ENCODE results near the gene FOXL3.
"Not testable (repeated sequence)": the region's sequence is repeated elsewhere in the genome, so short reads cannot be mapped to it uniquely, and the experiment has no call there.

The FOXL3 gene

GRCh38 chr7:292226-292625 is 2.3 kb downstream of the FOXL3 start:
- DNase-seq = no peak

- no peak for DNase-seq
These were observed 2.9 kb downstream of the FOXL3 start for GRCh38 chr7:292826-293225.

- no peak for DNase-seq
These were observed 3.9 kb downstream of the FOXL3 start for GRCh38 chr7:293681-294439.

- no peak for DNase-seq
These were observed 4.6 kb downstream of the FOXL3 start for GRCh38 chr7:294440-295154.

DNA sequence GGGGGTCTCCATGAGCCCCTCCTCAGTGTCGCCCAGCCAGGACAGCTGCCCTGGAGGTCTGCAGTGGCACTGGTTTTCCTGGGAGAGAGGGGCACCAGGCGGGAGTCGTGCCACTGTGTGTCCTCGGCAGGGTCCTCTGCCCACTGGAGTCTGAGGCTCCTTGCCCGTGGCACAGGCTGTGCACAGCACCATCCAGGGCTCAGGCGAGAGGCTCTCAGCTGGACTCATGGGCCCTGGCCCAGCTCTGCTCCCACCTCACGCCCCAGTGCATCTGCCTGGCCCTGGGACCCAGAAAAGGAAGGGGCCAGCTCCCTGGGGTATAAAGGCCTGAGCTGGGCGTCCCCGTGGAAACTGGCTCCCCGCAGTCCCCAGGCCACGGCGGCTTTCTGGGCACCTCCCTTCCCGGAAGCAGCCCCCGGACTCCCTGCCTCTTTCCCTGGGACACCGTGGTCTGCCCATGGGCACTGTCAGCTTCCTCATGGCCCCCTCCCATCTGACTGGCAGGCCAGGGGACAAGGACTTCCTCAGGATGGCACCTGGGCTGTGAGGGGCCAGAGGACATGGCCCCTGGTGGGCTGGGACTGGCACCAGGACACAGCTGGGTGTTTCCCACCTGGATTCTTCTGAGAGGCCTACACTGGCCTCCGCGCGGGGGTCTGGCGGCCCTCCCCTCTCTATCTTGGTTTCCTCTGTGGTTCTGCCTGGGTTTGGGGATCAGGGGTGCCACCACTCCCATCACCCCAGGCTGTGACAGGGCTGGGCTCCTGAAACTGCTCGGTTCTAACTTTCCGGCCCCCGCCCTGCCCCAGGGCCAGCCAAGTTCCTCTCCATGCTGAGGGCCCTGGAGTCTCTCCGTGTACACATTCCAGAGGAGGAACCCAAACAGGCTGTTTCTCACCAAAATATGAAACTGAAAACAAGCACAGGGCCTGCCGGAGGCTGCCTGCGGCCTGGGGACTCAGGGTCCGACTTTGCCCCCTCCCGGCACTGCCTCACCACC is 5.5 kb downstream of the FOXL3 start:
- no peak for DNase-seq

DNA sequence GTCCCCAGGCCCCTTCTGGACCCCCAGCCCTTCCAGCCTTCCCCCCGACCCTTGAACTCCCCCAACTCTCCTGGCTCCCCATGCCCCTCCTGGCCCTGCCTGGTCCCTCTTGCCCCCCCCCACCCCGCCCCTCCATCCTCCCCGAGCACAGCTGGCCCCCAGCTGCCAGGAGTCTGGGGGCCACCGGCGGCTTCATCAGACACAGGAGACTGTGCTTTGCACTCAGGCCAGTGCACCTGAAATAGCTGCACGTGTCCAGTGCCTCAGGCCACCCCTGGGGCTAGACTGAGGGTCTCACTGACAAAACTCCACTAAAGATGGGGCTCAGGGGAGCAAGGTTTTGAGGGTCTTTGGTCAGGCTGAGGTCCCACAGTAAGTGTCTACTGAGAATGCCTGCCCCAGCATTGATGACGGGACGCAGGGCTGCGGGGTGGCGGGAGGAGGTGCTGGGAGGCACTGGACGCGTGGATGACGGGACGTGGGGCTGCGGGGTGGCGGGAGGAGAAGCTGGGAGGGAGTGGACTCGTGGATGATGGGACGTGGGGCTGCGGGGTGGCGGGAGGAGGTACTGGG is 6.5 kb downstream of the FOXL3 start:
- no peak for DNase-seq

DNA sequence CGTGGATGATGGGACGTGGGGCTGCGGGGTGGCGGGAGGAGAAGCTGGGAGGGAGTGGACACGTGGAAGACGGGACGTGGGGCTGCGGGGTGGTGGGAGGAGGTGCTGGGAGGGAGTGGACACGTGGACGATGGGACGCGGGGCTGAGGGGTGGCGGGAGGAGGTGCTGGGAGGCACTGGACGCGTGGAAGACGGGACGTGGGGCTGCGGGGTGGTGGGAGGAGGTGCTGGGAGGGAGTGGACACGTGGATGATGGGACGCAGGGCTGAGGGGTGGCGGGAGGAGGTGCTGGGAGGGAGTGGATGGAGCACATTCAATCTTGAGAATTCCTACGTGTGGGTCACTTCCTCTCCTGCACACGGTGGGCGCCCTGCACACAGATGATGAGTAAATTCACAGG is 7.2 kb downstream of the FOXL3 start:
- not testable (repeated sequence) for DNase-seq

DNA sequence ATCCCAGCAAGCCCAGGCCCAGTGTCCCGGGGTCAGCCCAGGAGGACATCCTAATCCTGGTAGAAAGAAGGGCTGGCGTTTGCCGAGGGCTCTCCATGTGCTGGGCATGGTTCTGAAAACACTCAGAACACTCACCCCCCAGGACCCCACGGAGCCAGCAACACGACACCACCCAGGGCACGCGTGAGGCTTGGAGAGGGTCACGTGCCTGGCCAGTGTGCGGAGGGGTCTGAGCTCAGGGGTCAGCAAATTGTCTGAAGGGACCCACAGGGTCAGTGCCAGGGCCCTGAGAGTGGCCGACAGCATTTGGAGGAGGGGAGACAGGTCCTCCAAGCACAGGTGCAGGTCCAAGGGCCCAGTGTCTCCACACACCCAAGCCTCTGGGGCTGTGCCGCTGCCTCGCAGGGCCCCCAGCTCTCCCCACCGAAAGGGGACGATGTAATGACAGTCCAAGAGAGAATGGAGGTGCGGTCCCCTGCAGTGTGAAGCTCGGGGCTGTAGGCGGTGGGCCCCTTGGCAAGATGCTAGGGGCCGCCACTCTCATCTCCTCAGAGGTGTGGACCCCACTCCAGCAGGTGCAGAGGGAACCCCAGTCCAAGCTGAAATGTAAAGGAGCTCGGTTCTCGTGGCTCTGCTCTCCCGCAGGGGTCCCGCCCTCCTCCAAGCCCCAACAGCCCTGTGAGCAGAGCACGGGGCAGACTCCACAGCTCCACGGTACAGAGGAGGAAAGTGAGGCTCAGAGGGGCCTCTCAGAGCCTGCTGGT is 7.8 kb downstream of the FOXL3 start:
- DNase-seq = no peak

DNA sequence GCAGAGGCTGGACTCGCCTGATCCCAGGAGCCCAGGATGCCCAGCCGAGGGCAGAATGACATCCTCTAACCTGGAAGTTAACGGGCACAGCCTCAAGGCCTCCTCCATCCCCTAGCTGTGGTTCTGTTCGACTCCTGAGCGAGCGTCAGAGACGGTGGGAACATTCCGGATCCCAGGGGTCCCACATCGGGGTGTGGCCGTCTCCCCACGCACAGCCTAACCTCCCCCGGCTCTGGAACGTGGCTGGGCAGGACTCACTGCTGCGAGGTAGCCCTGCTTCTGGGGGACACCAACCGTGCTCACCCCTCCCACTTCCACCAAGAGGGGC is 8.4 kb downstream of the FOXL3 start:
- DNase-seq = no peak

DNA sequence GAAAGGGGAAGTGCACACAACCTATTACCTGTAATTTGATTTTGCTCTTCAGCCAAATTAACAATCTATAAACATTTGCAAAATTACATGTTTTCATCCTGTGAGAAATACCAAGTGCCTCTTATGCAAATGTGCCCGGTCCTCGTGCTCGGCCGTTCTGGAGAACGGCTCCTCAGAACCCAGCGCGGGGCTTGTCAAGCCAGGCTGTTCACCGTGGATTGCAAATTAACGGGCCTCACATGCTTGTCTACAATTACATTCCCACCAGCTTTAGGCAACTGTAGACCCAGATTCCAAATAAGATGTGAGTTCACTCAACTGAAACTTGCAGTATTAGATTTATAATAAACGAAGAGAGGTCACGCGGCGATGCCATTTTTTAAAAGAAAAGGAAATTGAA is 8.8 kb downstream of the FOXL3 start:
- DNase-seq = no peak

GRCh38 chr7:299169-299568 is 9.2 kb downstream of the FOXL3 start:
- no peak for DNase-seq

GRCh38 chr7:299628-300027 is 9.7 kb downstream of the FOXL3 start:
- no peak for DNase-seq

GRCh38 chr7:300048-300447 is 10.1 kb downstream of the FOXL3 start:
- DNase-seq = no peak

DNA sequence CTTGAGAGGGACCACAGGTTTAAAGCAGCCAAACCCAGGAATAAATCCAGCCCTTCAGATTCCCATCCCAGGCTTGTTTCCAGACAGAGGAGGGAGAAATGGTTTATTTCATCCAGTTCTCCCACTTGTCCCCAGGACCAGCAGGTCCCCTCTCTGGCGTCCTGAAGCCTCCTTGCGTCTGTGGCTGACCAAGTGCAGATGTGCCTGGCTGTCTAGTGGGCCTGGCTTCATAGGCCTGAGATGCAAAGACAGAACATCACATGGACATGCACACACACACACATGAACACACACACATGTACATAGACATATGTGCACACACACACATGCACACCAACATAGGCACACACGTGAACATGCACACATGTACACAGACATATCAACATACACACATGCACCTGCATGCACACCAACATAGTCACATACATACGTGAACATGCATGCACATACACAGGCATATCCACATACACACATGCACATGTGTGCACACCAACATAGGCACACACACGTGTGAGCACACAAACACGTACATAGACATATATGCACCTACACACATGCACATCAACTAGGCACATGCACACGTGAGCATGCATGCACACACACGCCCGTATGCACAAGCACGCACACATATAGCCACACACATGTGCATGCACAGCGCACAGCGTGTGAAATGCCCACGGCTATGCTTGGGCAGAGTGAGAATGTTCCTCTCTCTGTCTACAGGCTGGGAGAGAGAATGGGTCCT is 10.7 kb downstream of the FOXL3 start:
- DNase-seq = no peak

DNA sequence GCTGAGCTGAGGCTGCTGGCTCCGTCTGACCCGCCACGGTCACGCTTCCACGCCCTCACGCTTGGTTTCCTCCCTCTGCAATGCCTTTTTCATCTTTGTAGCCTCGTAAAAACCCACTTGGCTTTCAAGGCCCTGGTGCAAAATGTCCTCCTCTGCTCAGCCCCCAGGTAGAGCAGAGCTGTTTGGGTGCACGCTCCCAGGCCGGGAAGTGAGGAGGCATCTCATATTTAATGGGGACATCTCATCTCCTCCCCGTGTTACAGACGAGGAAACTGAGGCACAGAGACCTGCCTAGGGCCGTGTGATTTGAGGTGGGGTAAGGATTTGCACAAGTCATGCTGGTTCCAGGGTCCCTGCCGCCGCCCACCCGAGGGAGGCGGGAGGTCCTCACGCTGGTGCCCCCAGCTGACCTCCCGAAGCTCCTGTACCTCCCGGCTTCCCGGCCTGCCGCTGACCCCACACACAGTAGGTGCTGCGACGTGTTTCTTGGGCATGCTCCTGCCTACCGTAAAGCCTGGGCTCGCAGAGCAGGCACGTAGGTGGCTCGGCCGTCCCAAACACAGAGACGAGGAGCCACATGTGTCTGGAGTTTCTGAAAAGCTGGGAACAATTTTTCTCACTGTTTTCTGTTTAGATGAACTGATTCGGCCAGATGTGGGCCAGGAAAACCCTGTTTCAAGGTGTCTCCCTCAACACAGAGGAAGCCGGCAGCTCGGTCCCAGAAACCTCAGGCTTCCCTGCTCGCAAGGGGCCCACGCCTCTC is 11.5 kb downstream of the FOXL3 start:
- DNase-seq = no peak

DNA sequence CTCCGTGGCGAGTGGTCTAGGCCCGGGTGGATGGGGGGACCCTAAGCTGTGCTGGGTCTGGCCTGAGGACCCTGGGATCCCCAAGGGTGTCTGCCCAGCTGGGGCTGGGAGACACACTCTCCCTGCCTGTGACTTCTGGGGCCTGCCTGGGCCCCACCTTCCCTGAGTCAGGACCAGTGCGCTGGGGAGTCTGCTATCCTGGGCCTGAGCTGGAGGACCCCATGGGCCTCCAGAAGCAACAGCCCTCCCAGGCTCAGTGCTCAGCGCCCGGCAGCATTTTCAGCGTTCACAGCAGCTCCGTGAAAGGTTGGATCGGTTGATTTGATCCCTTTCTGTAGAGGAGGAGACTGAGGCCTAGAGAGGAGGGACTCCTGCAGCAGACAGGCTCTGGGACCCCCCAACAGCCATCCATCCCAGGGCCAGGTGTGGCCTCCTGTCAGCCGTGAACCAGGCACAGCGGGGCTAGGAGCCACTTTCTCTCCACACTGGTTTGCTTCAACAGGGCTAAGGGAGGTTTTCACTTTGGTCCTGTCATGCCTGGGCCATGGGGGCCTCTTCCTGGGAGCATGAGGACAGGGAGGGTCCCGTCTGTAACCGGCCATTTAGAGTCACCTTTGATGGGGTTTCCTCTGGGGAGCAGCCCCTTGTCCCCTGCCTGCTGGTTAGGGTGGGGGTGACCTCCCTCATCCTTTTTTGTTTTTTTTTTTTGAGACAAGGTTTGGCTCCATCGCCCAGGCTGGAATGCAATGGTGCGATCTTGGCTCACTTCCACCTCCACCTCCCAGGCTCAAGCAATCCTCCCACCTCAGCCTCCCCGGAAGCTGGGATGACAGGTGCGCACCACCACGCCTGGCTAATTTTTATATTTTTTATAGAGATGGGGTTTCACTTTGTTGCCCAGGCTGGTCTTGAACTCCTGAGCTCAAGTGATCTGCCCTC is 12.4 kb downstream of the FOXL3 start:
- no peak for DNase-seq

DNA sequence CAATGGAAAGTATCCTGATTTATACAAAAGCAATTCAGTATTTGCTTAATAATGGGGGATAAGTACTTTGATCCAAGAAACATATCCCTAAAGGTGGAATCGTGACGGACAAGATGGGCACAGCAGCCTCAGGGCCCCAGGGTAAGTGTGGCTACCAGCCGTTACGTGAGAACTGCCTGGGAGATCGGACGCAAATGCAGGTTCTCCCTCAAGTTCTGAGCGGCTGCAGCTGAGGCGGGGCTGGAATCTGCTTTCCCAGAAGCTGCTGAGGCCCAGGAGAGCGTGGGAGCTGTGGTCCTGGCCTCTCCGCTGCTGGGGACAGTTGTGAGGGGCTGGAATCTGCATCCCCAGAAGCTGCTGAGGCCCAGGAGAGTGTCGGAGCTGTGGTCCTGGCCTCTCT is 13.5 kb downstream of the FOXL3 start:
- no peak for DNase-seq

- DNase-seq = no peak
These were observed 14.1 kb downstream of the FOXL3 start for GRCh38 chr7:303884-304573.

Measured in CD4-positive, alpha-beta T cell treated with Interleukin-15 for 1 hour (primary cell).